Endothelial cell of umbilical vein (primary cell): ENCODE results near the gene OR1F1.

Experiments
- EZH2 ChIP-seq: IDR thresholded peaks from 2 replicates; pipeline ENCODE4 v1.6.1; 2012; ENCODE audit warnings: borderline replicate concordance, low read depth, mild to moderate bottlenecking, moderate library complexity, low read length, inconsistent platforms; ENCODE audit not compliant: severe bottlenecking
- GATA2 ChIP-seq: IDR thresholded peaks from 2 replicates; pipeline ENCODE4 v1.7.0; 2011; ENCODE audit warnings: low read depth, mild to moderate bottlenecking, moderate library complexity, mixed read lengths, low read length; ENCODE audit not compliant: insufficient read length, insufficient read depth
- JUN ChIP-seq: IDR thresholded peaks from 2 replicates; pipeline ENCODE4 v1.6.1; 2011; ENCODE audit warnings: borderline replicate concordance, low read depth; ENCODE audit not compliant: insufficient read length, insufficient read depth
- MAX ChIP-seq: IDR thresholded peaks from 2 replicates; pipeline ENCODE4 v1.6.1; 2011; ENCODE audit not compliant: insufficient read depth, insufficient read length
- MYC ChIP-seq: IDR thresholded peaks from one replicate; pipeline ENCODE4 v1.6.1; 2011; ENCODE audit warnings: mild to moderate bottlenecking, low read depth, low read length
- POLR2A ChIP-seq: IDR thresholded peaks from 2 replicates; pipeline ENCODE4 v1.6.1; 2012; ENCODE audit warnings: low read depth, mild to moderate bottlenecking, control low read depth, low read length
- POLR2AphosphoS5 ChIP-seq: IDR thresholded peaks from 2 replicates; pipeline ENCODE4 v1.6.1; 2012; ENCODE audit warnings: low read depth, mild to moderate bottlenecking, control low read depth, low read length, moderate library complexity; ENCODE audit not compliant: insufficient read depth
- TF ChIP-seq, protein P1 (sequence below), 2 donors: IDR thresholded peaks; 1 replicate in 1 of 2; 2 replicates in 1 of 2; pipeline ENCODE4 v1.5.1; 2011; ENCODE audit warnings: low read length in 2 of 2, mild to moderate bottlenecking in 2 of 2, moderate library complexity in 2 of 2, control low read depth in 1 of 2, inconsistent platforms in 1 of 2, low read depth in 1 of 2; ENCODE audit not compliant: insufficient read depth in 1 of 2; ENCODE audit errors: extremely low read depth in 1 of 2

DNA sequence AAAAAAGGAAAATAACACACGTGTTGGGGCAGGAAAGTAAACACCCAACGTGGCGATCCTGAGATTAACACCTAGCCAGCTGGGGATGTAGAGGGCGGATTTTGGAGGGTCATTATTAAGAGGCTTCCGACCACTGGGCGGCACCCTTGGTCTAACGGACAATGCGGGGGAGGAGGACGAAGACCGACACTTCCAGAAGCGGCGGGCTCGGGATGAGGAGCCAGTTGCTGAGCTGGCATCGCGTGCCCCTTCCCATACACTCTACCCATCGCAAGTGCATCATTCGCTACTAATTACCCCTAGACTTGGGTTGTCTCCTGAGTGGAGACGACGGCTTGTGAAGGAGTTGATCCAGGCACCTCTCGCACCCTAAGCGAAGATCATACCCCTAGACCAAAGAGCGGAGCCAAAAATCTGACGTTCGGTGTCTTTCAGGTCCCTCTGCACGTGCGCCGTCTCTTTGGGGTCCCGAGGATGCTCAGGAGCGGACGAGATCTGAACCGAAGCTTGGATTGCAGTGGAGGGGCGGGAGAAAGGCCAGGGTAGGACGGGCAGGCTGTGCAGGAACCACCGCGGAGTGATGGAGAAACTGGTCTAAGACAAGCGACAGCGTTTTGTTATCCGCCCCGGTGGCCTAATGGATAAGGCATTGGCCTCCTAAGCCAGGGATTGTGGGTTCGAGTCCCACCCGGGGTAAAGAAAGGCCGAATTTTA lies 35.6 kb upstream of the OR1F1 start:
- TF ChIP-seq, protein P1, sequence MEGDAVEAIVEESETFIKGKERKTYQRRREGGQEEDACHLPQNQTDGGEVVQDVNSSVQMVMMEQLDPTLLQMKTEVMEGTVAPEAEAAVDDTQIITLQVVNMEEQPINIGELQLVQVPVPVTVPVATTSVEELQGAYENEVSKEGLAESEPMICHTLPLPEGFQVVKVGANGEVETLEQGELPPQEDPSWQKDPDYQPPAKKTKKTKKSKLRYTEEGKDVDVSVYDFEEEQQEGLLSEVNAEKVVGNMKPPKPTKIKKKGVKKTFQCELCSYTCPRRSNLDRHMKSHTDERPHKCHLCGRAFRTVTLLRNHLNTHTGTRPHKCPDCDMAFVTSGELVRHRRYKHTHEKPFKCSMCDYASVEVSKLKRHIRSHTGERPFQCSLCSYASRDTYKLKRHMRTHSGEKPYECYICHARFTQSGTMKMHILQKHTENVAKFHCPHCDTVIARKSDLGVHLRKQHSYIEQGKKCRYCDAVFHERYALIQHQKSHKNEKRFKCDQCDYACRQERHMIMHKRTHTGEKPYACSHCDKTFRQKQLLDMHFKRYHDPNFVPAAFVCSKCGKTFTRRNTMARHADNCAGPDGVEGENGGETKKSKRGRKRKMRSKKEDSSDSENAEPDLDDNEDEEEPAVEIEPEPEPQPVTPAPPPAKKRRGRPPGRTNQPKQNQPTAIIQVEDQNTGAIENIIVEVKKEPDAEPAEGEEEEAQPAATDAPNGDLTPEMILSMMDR (IDR thresholded peaks at IDR 0.05; ENCODE audit: extremely low read depth in 1 of 2, insufficient read depth in 1 of 2, low read depth in 1 of 2, low read length in 2 of 2): peak; percentile 43 to 46
- no peak for TF ChIP-seq MYC
- no peak for TF ChIP-seq POLR2A
- TF ChIP-seq JUN: no peak
- TF ChIP-seq EZH2: no peak
- TF ChIP-seq MAX: peak; percentile 14
- TF ChIP-seq POLR2AphosphoS5: no peak
- no peak for TF ChIP-seq GATA2
